ENCODE data around the gene UBE2E1.
"Not testable (repeated sequence)": the region's sequence is repeated elsewhere in the genome, so short reads cannot be mapped to it uniquely, and the experiment has no call there.

Gene UBE2E1

GRCh38 chr3:23869977-23870662, 64.4 kb downstream of the UBE2E1 start:
- DNase-seq (ENCODE audit: low read depth): no peak
- H3K4me3 ChIP-seq (ENCODE audit: low read depth, low read length): no peak overlapping the region
- TF ChIP-seq, protein P1, sequence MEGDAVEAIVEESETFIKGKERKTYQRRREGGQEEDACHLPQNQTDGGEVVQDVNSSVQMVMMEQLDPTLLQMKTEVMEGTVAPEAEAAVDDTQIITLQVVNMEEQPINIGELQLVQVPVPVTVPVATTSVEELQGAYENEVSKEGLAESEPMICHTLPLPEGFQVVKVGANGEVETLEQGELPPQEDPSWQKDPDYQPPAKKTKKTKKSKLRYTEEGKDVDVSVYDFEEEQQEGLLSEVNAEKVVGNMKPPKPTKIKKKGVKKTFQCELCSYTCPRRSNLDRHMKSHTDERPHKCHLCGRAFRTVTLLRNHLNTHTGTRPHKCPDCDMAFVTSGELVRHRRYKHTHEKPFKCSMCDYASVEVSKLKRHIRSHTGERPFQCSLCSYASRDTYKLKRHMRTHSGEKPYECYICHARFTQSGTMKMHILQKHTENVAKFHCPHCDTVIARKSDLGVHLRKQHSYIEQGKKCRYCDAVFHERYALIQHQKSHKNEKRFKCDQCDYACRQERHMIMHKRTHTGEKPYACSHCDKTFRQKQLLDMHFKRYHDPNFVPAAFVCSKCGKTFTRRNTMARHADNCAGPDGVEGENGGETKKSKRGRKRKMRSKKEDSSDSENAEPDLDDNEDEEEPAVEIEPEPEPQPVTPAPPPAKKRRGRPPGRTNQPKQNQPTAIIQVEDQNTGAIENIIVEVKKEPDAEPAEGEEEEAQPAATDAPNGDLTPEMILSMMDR (IDR thresholded peaks at IDR 0.05; ENCODE audit: low read depth, low read length, missing control alignments): no peak

DNA sequence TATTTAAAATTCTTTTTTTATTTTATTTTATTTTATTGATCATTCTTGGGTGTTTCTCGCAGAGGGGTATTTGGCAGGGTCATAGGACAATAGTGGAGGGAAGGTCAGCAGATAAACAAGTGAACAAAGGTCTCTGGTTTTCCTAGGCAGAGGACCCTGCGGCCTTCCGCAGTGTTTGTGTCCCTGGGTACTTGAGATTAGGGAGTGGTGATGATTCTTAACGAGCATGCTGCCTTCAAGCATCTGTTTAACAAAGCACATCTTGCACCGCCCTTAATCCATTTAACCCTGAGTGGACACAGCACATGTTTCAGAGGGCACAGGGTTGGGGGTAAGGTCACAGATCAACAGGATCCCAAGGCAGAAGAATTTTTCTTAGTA, 64.9 kb downstream of the UBE2E1 start:
- DNase-seq (ENCODE audit: low read depth); H3K4me3 ChIP-seq (ENCODE audit: low read depth, low read length): not testable (repeated sequence)

GRCh38 chr3:23871361-23871760, 65.6 kb downstream of the UBE2E1 start:
- not testable (repeated sequence) for H3K4me3 ChIP-seq (ENCODE audit: low read depth, low read length); DNase-seq (ENCODE audit: low read depth)

DNA sequence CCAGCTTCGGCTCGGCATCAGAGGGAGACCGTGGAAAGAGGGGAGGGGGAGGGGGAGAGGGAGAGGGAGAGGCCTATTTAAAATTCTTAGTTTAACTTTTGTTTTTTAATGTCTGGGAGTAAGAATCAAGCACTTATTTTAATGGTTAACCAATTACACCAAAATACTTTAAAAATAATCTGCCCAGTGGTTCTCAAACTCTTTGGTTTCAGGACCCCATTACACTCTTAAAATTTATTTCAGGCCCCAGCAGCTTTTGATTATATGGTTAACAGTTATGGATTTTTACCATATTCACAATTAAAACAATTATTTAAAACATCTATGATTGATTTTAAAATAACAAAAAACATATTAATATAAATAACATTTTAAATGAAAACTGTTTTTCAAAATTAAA, 66.6 kb downstream of the UBE2E1 start:
- TF ChIP-seq, protein P1 (IDR thresholded peaks at IDR 0.05; ENCODE audit: low read depth, low read length, missing control alignments): no peak
- H3K4me3 ChIP-seq (ENCODE audit: low read depth, low read length): no peak overlapping the region
- no peak for DNase-seq (ENCODE audit: low read depth)

GRCh38 chr3:23873941-23874340, 68.2 kb downstream of the UBE2E1 start:
- TF ChIP-seq, protein P1 (IDR thresholded peaks at IDR 0.05; ENCODE audit: low read depth, low read length, missing control alignments): no peak
- DNase-seq (ENCODE audit: low read depth): no peak
- no peak overlapping the region for H3K4me3 ChIP-seq (ENCODE audit: low read depth, low read length)

DNA sequence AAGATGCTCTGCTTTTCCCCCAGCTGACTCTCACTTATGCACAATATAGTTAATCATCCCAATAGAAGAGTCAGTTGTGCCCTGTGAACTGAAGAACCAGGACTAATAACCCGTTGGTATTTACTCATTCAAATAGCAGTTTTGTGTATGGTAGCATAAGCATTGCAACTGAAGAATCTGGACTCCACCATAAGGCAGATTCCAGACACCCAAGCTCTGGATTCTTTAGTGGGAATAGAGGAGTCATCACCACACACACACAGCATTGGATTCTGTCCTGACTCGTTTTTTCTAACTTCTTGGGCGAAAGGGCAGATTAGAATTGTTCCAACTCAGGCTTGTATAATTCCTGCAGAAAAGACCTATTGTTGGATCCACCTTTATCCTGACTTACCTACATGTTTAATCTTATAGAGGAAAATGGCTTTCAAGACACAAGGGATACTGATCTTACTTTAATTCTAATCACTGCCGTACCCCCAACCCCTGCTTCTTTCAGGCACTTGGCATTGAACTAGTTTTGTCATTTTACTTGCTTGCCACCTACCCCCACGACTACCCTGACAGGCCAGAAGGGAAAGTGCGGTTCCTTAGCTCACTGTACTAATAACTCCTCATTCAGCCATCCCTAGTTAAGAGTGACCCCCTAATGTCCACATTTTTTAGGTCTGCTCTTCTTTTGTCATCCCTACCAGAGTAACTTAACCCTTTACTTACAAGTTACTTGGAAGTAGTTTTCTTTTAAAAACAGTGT, 68.8 kb downstream of the UBE2E1 start:
- no peak for DNase-seq (ENCODE audit: low read depth)
- H3K4me3 ChIP-seq (ENCODE audit: low read depth, low read length): no peak overlapping the region
- TF ChIP-seq, protein P1 (IDR thresholded peaks at IDR 0.05; ENCODE audit: low read depth, low read length, missing control alignments): no peak

DNA sequence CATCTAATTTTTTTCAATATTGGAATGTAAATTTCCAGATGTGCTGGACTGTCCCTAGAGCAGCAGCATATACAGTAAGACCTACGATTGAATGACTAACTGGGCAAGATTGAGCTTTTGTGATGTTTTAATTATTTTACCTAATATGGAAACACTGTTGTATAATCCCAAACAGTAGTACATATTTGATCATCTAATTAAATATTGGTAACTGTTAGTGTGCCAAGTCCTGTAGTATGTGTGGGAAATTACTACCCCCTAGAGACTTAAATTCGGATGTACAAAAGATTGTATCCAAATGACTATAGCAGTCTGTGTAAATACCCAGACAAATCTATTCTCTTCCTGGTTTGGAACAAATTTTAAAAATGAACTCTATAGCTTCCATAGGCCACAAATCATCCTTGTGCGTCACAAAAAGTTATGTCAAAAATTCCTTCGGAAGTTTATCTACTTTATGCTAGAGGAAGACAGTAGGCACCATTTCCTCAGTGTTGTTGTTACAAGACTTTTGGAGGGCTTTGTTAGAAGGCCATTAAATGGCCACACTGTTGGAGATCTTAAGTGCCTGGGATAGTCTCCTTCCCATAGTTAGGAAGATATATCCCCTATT, 69.5 kb downstream of the UBE2E1 start:
- TF ChIP-seq, protein P1 (IDR thresholded peaks at IDR 0.05; ENCODE audit: low read depth, low read length, missing control alignments): no peak
- no peak for DNase-seq (ENCODE audit: low read depth)
- no peak overlapping the region for H3K4me3 ChIP-seq (ENCODE audit: low read depth, low read length)

DNA sequence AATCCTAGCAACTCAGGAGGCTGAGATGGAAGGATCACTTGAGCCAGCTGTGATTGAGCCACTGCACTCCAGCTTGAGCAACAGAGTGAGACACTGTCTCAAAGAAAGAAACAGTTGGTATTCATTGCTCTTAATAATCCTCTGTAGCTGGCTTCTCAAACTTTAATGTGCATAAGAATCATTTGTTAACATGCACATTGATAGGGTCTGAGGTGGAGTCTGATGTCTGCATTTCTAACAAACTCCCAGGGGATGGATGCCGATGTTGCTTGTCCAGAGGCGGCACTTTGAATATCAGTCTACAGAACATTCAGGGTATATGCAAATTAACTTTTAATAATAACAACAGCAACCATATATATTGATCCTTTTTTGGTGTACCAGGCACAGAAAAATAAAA, 71.2 kb downstream of the UBE2E1 start:
- H3K4me3 ChIP-seq (ENCODE audit: low read depth, low read length): no peak overlapping the region
- TF ChIP-seq, protein P1 (IDR thresholded peaks at IDR 0.05; ENCODE audit: low read depth, low read length, missing control alignments): no peak

More for the DNA sequence above, 71.2 kb downstream of the UBE2E1 start:
- no peak for DNase-seq (ENCODE audit: low read depth)
